H9 (cell line): ENCODE results near the gene ALDH1A3. TPM values are rescaled to one million over a fixed set of nuclear protein-coding genes. Genes with fewer than 3 reads are reported as not detected.

Experiments
- DNase-seq: peaks from one replicate; pipeline ENCODE4 v3.0.0-alpha.2; 2017
- H2AFZ ChIP-seq: one replicate; pipeline ENCODE4 v1.6.1; 2013; ENCODE audit warnings: mild to moderate bottlenecking, low read length, control low read depth, moderate library complexity
- H2AK5ac ChIP-seq: 2 replicates; pipeline ENCODE4 v1.6.1; 2013; ENCODE audit warnings: low read length, control low read depth, mixed read lengths; ENCODE audit not compliant: insufficient read length
- H2BK120ac ChIP-seq: one replicate; pipeline ENCODE4 v1.6.1; 2013; ENCODE audit warnings: low read depth, mild to moderate bottlenecking, low read length, control low read depth, inconsistent platforms; ENCODE audit not compliant: poor library complexity, severe bottlenecking
- H2BK12ac ChIP-seq: 2 replicates; pipeline ENCODE4 v1.6.1; 2013; ENCODE audit warnings: low read length, control low read depth, mixed read lengths, low read depth; ENCODE audit not compliant: insufficient read length
- H2BK15ac ChIP-seq: 2 replicates; pipeline ENCODE4 v1.6.1; 2013; ENCODE audit warnings: low read depth, low read length, control low read depth
- H2BK20ac ChIP-seq: one replicate; pipeline ENCODE4 v1.6.1; 2013; ENCODE audit warnings: low read depth, mild to moderate bottlenecking, low read length, control low read depth, inconsistent platforms; ENCODE audit not compliant: poor library complexity, severe bottlenecking
- H2BK5ac ChIP-seq: 2 replicates; pipeline ENCODE4 v1.6.1; 2013; ENCODE audit warnings: low read length, control low read depth, mixed read lengths; ENCODE audit not compliant: insufficient read length
- H3K14ac ChIP-seq: 2 replicates; pipeline ENCODE4 v1.6.1; 2013; ENCODE audit warnings: low read length, control low read depth; ENCODE audit not compliant: insufficient read depth
- H3K18ac ChIP-seq: 2 replicates; pipeline ENCODE4 v1.6.1; 2013; ENCODE audit warnings: low read depth, mild to moderate bottlenecking, mixed read lengths, low read length, control low read depth; ENCODE audit not compliant: insufficient read length
- H3K23ac ChIP-seq: 2 replicates; pipeline ENCODE4 v1.6.1; 2013; ENCODE audit warnings: low read length, control low read depth, mixed read lengths, low read depth; ENCODE audit not compliant: insufficient read length
- H3K23me2 ChIP-seq: 2 replicates; pipeline ENCODE4 v1.6.1; 2013; ENCODE audit warnings: low read depth, mild to moderate bottlenecking, mixed read lengths, low read length, control low read depth; ENCODE audit not compliant: insufficient read length, poor library complexity, severe bottlenecking
- H3K27ac ChIP-seq: 2 replicates; pipeline ENCODE4 v1.5.1; 2013; ENCODE audit warnings: low read length, control low read depth, mixed read lengths, low read depth; ENCODE audit not compliant: insufficient read length
- H3K27me3 ChIP-seq: 2 replicates; pipeline ENCODE4 v1.6.1; 2013; ENCODE audit warnings: low read length, control low read depth, inconsistent platforms; ENCODE audit not compliant: insufficient read depth
- H3K4ac ChIP-seq: 2 replicates; pipeline ENCODE4 v1.6.1; 2013; ENCODE audit warnings: low read depth, mild to moderate bottlenecking, control low read depth, inconsistent platforms, low read length, moderate library complexity
- H3K4me1 ChIP-seq: 2 replicates; pipeline ENCODE4 v1.6.1; 2013; ENCODE audit warnings: low read length, control low read depth, inconsistent platforms; ENCODE audit not compliant: insufficient read depth
- H3K4me2 ChIP-seq: 2 replicates; pipeline ENCODE4 v1.6.1; 2013; ENCODE audit warnings: low read length, control low read depth, mixed read lengths; ENCODE audit not compliant: insufficient read length, insufficient read depth
- H3K56ac ChIP-seq: 2 replicates; pipeline ENCODE4 v1.6.1; 2013; ENCODE audit warnings: low read depth, mild to moderate bottlenecking, mixed read lengths, low read length, control low read depth; ENCODE audit not compliant: insufficient read length
- H3K79me1 ChIP-seq: 2 replicates; pipeline ENCODE4 v1.6.1; 2013; ENCODE audit warnings: low read depth, mild to moderate bottlenecking, moderate library complexity, low read length, control low read depth, inconsistent platforms; ENCODE audit not compliant: insufficient read depth, poor library complexity, severe bottlenecking
- H3K79me2 ChIP-seq: 2 replicates; pipeline ENCODE4 v1.6.1; 2013; ENCODE audit warnings: low read length, control low read depth, inconsistent platforms; ENCODE audit not compliant: insufficient read depth
- H3K9ac ChIP-seq: 2 replicates; pipeline ENCODE4 v1.6.1; 2013; ENCODE audit warnings: low read length, control low read depth, mixed read lengths; ENCODE audit not compliant: insufficient read length; ENCODE audit errors: extremely low read depth
- H3K9me3 ChIP-seq: one replicate; pipeline ENCODE4 v1.6.1; 2013; ENCODE audit warnings: low read depth, low read length, inconsistent platforms; ENCODE audit not compliant: control insufficient read depth
- H3T11ph ChIP-seq: one replicate; pipeline ENCODE4 v1.6.1; 2013; ENCODE audit warnings: mild to moderate bottlenecking, low read length, control low read depth, inconsistent platforms
- H4K20me1 ChIP-seq: one replicate; pipeline ENCODE4 v1.6.1; 2013; ENCODE audit not compliant: control insufficient read depth, insufficient read length, insufficient read depth
- H4K5ac ChIP-seq: 2 replicates; pipeline ENCODE4 v1.6.1; 2013; ENCODE audit warnings: low read depth, mild to moderate bottlenecking, mixed read lengths, low read length, control low read depth; ENCODE audit not compliant: insufficient read length
- H4K8ac ChIP-seq: replicated peaks from 2 replicates; pipeline ENCODE4 v1.6.1; 2013; ENCODE audit warnings: low read length, control low read depth, mixed read lengths, low read depth; ENCODE audit not compliant: insufficient read length
- H4K91ac ChIP-seq: 2 replicates; pipeline ENCODE4 v1.6.1; 2013; ENCODE audit warnings: low read depth, mild to moderate bottlenecking, moderate library complexity, mixed read lengths, low read length, control low read depth; ENCODE audit not compliant: insufficient read length
- H3K27ac Mint-ChIP-seq, 3 experiments: 2 replicates in 2 of 3; 3 replicates in 1 of 3; pipeline ENCODE4 v1.8.0; 2020 to 2021; ENCODE audit warnings: mixed read lengths in 3 of 3, mild to moderate bottlenecking in 1 of 3, moderate library complexity in 1 of 3
- H3K27me3 Mint-ChIP-seq: 2 replicates; pipeline ENCODE4 v1.8.0; 2021; ENCODE audit warnings: low read depth, mild to moderate bottlenecking, moderate library complexity, mixed read lengths
- H3K36me3 Mint-ChIP-seq, 3 experiments: 2 replicates in 2 of 3; 3 replicates in 1 of 3; pipeline ENCODE4 v1.8.0; 2020 to 2021; ENCODE audit warnings: low read depth in 3 of 3, mixed read lengths in 3 of 3; ENCODE audit not compliant: insufficient read depth in 1 of 3
- H3K4me1 Mint-ChIP-seq, 2 experiments: 2 replicates each; pipeline ENCODE4 v1.8.0; 2020; ENCODE audit warnings: mixed read lengths in 2 of 2
- H3K4me3 Mint-ChIP-seq, 2 experiments: 2 replicates in 1 of 2; 3 replicates in 1 of 2; pipeline ENCODE4 v1.8.0; 2020 to 2021; ENCODE audit warnings: mild to moderate bottlenecking in 2 of 2, mixed read lengths in 2 of 2, moderate library complexity in 1 of 2
- H3K9me3 Mint-ChIP-seq, 2 experiments: 2 replicates in 1 of 2; 3 replicates in 1 of 2; pipeline ENCODE4 v1.8.0; 2020; ENCODE audit warnings: mild to moderate bottlenecking in 2 of 2, mixed read lengths in 2 of 2, moderate library complexity in 1 of 2
- total RNA-seq: library from RNA; stranded (reverse); gene quantifications from 2 replicates; pipeline ENCODE4 v1.2.1, GENCODE V29; 2021
- TF ChIP-seq, protein P1 (sequence below): fragments of 200-600 bp; sonication (generic); conservative IDR thresholded peaks from 3 replicates; pipeline ENCODE4 v1.8.0; 2021; ENCODE audit warnings: antibody characterized with exemption, mild to moderate bottlenecking

ALDH1A3 gene
- total RNA-seq, 1 experiment from 2014 or later, result 9.2 TPM

DNA sequence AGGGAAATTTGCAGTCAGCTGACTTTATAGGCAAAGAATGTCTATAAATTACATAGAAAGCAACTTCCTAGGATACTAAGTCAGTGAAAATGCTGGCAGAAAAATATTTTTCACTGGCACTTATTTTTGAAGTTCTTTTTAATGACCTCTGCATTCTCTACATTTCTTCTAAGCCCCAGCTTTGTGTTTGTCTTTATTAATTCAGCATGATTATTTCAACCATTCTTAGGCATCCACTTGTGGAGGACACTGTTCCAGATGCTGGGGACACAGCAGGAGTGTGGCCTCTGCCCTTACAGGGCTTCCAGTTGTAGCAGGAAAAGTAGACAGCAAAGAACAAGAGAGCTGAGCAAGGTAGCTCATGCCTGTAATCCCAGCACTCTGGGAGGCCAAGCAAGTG lies 54.5 kb downstream of the ALDH1A3 start:
- peaks cover 17% of the 10 kb centered on the region for H3K27me3 Mint-ChIP-seq
- Histone ChIP-seq H2AFZ (no peak overlapping the region), H2BK5ac (no peak overlapping the region), H3K9me3 (no peaks in the 10 kb centered on the region), H3K27ac (no peak overlapping the region), H3K79me2 (no peaks in the 10 kb centered on the region), H4K91ac (no peak overlapping the region), H4K5ac (no peak overlapping the region), H4K20me1 (no peaks in the 10 kb centered on the region), H3K4me1 (no peaks in the 10 kb centered on the region; the same call in 1 of the 2 replicates), H2BK120ac (no peak overlapping the region), H2BK15ac (no peak overlapping the region), H3K56ac (no peak overlapping the region), H2BK12ac (no peak overlapping the region), H3K9ac (no peak overlapping the region), H3K23me2 (no peaks in the 10 kb centered on the region), H3K4ac (no peak overlapping the region), H3K14ac (no peak overlapping the region), H3K23ac (no peak overlapping the region), H3K4me2 (no peak overlapping the region), H2AK5ac (no peak overlapping the region), H4K8ac (no peak overlapping the region), H3K18ac (no peak overlapping the region), H3K79me1 (no peaks in the 10 kb centered on the region), H2BK20ac (no peak overlapping the region), H3T11ph (no peak overlapping the region), H3K27me3 (no peaks in the 10 kb centered on the region)
- no peak overlapping the region for H3K4me3 Mint-ChIP-seq
- H3K27ac Mint-ChIP-seq, result no peak overlapping the region
- peaks cover 23 to 29% of the 10 kb centered on the region in 2 experiments for H3K4me1 Mint-ChIP-seq
- no peak for DNase-seq
- no peaks in the 10 kb centered on the region for H3K9me3 Mint-ChIP-seq
- TF ChIP-seq, protein P1, sequence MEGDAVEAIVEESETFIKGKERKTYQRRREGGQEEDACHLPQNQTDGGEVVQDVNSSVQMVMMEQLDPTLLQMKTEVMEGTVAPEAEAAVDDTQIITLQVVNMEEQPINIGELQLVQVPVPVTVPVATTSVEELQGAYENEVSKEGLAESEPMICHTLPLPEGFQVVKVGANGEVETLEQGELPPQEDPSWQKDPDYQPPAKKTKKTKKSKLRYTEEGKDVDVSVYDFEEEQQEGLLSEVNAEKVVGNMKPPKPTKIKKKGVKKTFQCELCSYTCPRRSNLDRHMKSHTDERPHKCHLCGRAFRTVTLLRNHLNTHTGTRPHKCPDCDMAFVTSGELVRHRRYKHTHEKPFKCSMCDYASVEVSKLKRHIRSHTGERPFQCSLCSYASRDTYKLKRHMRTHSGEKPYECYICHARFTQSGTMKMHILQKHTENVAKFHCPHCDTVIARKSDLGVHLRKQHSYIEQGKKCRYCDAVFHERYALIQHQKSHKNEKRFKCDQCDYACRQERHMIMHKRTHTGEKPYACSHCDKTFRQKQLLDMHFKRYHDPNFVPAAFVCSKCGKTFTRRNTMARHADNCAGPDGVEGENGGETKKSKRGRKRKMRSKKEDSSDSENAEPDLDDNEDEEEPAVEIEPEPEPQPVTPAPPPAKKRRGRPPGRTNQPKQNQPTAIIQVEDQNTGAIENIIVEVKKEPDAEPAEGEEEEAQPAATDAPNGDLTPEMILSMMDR, result no peak
- no peaks in the 10 kb centered on the region for H3K36me3 Mint-ChIP-seq
